Duodenal mucosa (tissue), 2 donors: Measurements from ENCODE around the gene AKR1B15.
A peak's percentile ranks its signal among the peaks of the same experiment; 100 is the strongest.
"Not testable (repeated sequence)": the region's sequence is repeated elsewhere in the genome, so short reads cannot be mapped to it uniquely, and the experiment has no call there.

Experiments
- H3K27ac ChIP-seq: one replicate; pipeline ENCODE4 v1.7.0; 2013; ENCODE audit warnings: low read depth, low read length
- H3K27me3 ChIP-seq, 2 donors: one replicate each; pipeline ENCODE4 v1.7.0; 2013; ENCODE audit warnings: low read length in 2 of 2, control low read depth in 1 of 2; ENCODE audit not compliant: insufficient read depth in 2 of 2, control insufficient read depth in 1 of 2
- H3K36me3 ChIP-seq, 2 donors: one replicate each; pipeline ENCODE4 v1.7.0; 2013; ENCODE audit warnings: low read length in 2 of 2, control low read depth in 1 of 2; ENCODE audit not compliant: insufficient read depth in 2 of 2, control insufficient read depth in 1 of 2
- H3K4me1 ChIP-seq, 2 donors: one replicate each; pipeline ENCODE4 v1.7.0; 2013; ENCODE audit warnings: low read length in 2 of 2, control low read depth in 1 of 2; ENCODE audit not compliant: insufficient read depth in 2 of 2, control insufficient read depth in 1 of 2
- H3K4me3 ChIP-seq, 2 donors: one replicate each; pipeline ENCODE4 v1.7.0; 2013; ENCODE audit warnings: low read length in 2 of 2, low read depth in 1 of 2
- H3K9ac ChIP-seq, 2 donors: one replicate each; pipeline ENCODE4 v1.7.0; 2013; ENCODE audit warnings: low read length in 2 of 2, low read depth in 1 of 2
- H3K9me3 ChIP-seq, 2 donors: one replicate each; pipeline ENCODE4 v1.7.0; 2013; ENCODE audit warnings: low read length in 2 of 2, control low read depth in 1 of 2; ENCODE audit not compliant: control insufficient read depth in 1 of 2

Gene AKR1B15

DNA sequence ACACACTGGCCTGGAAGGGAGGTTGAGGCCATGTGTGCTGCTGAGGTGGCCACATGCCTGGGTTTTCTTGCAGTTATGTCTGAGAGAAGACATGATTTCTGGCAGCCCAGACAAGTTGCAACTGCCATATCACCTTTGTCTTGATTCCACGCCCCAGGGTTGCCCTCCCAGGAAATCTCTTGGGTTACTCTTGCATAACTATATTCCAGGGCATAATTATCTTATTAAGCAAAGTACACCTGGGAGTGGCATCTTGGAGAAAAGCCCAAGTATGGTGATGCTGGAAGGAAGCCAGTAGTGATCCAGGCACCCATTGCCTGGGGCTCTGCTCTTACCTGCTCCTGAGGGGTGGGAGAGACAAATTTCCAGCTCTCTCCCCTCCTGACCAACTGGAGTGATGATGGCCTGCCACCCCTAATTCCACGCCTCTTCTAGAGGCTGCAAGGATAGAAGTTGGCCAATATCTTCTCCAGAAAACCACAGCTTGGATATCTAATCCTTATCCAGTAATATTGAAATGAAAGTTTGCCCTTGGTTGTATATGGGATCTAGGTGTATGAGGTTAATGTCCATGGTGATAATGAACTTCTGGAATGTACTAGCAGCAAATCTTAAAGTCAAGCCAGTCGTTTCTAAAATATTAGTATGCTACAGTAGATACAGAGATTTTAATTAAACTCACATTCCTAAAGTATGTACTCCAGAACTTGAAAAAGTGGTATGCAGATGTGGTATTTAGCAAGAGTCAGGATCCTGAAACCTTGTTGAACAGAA, 16.5 kb upstream of the AKR1B15 start:
- Histone ChIP-seq H3K4me3 (peak overlapping the region; percentile 18 to 84), H3K27ac (peak overlapping the region; percentile 47), H3K4me1 (peaks cover 12 to 14% of the 10 kb centered on the region in 2 donors), H3K9ac (peak overlapping the region; percentile 20 to 48), H3K9me3 (no peaks in the 10 kb centered on the region), H3K27me3 (no peaks in the 10 kb centered on the region), H3K36me3 (peaks cover 0 to 28% of the 10 kb centered on the region in 2 donors)

DNA sequence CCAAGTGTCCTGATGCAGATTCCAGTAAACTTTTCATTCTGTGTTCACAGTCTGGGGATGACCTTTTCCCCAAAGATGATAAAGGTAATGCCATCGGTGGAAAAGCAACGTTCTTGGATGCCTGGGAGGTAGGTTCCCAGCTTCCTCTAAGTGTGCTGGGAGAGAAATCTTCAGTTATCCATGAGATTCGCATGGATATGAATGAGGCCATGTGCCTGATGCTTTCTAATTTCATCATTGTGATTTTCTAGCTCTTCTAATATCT, 16.0 kb upstream of the AKR1B15 start:
- H3K4me1 ChIP-seq = peaks cover 12 to 14% of the 10 kb centered on the region in 2 donors
- H3K9ac ChIP-seq = peak overlapping the region; percentile 20 to 48
- H3K27ac ChIP-seq = no peak overlapping the region
- H3K27me3 ChIP-seq = no peaks in the 10 kb centered on the region
- H3K9me3 ChIP-seq = no peaks in the 10 kb centered on the region
- peaks cover 0 to 28% of the 10 kb centered on the region in 2 donors for H3K36me3 ChIP-seq
- peak overlapping the region; percentile 16 to 50 for H3K4me3 ChIP-seq

DNA sequence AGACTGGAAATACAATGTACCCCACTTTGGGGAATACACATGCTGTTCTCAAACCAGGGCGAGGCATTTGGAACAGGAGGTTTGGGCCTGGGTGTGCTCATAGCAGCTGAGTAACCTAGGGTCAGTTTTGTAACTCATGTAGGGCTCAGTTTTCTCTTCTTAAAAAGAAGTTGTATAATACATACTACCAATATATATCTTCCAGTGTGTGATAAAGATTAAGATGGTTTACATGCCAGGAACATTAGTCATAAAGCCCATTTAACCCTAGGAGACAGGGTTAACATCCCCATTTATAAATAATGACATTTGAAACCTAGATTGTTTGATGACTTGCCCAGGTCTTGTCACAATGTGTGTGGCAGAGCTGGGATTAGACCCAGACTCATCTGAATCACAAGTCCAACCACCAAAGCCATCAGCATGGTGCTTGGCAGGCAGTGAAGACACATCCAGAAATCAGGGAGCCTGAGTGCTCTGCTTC, 15.6 kb upstream of the AKR1B15 start:
- Histone ChIP-seq H3K36me3 (peaks cover 0 to 32% of the 10 kb centered on the region in 2 donors), H3K4me1 (peaks cover 12 to 14% of the 10 kb centered on the region in 2 donors), H3K9ac (peak overlapping the region; percentile 20 to 48), H3K27me3 (no peaks in the 10 kb centered on the region), H3K27ac (no peak overlapping the region), H3K4me3 (peak overlapping the region; percentile 16 to 50), H3K9me3 (no peaks in the 10 kb centered on the region)

DNA sequence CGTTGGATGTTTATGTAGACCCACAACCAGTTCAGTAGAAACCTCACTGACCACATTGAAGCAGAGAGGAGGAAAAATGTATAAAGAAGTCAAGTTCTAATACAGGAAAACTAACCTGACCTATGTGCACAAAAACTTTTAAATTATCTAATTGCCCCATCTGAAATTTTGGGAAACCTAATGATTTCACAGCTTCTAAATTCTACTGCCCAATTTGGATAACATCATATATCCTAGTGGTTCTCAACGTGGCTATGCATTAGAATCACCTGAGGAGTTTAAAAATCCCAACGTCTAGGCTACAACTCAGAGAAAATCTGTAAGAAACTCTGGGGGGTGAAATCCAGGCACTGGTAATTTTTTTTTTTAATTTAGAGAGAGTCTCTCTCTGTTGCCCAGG, 14.3 kb upstream of the AKR1B15 start:
- Histone ChIP-seq H3K4me3 (no peak overlapping the region), H3K27ac (no peak overlapping the region), H3K36me3 (peaks cover 0 to 44% of the 10 kb centered on the region in 2 donors), H3K27me3 (no peaks in the 10 kb centered on the region), H3K9me3 (no peaks in the 10 kb centered on the region), H3K4me1 (peaks cover 12 to 14% of the 10 kb centered on the region in 2 donors), H3K9ac (no peak overlapping the region)

DNA sequence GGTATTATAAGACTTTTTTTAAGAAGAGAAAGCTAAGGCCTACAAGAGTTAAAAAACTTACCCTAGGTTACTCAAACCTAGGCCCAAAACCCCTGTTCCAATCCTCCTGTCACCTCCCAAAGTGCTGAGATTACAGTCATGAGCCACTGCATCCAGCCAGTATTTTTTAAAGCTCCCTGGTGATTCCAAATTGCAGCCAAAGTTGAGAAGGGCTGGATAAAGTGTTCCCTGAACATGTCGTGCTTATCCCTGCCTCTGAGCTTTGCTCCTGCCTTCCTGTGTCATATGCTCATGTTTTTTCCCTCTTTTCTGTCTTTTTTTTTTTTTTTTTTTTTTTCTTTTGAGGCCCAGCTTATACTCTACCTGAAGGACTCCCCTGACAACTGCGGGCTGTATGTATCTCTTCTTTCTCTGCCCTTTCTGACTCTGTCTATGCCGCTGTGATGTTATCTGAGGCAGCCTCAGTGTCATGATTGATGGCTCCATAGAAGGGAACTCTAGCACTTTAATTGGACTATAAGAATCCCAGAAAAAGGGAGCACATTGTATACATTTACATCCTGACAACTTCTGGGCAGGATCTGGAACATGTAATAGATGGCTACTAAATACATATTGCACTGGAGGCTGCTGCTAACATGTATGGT, 13.5 kb upstream of the AKR1B15 start:
- no peaks in the 10 kb centered on the region for H3K9me3 ChIP-seq
- H3K9ac ChIP-seq = no peak overlapping the region
- no peaks in the 10 kb centered on the region for H3K27me3 ChIP-seq
- H3K36me3 ChIP-seq = peaks cover 0 to 50% of the 10 kb centered on the region in 2 donors
- H3K4me1 ChIP-seq = peaks cover 12 to 14% of the 10 kb centered on the region in 2 donors
- no peak overlapping the region for H3K4me3 ChIP-seq
- H3K27ac ChIP-seq = no peak overlapping the region

DNA sequence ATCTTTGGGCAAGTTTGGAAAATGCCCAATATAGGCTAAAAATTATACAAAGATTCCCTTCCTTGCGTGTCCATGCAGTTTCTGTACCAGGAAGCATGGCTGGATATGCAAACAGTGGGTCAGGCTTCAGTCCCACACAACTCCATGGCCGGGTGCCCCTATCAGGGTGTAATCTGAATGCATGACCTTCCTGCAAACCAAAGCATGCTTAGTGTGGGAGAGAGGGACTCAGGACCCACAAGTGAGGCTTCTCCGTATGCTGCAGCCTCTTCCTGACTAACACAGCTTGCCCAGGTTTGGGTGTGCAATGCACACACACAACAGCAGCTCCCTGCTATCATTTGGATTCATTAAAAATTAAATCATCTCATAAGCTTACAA, 13.0 kb upstream of the AKR1B15 start:
- Histone ChIP-seq H3K9ac (no peak overlapping the region), H3K27me3 (no peaks in the 10 kb centered on the region), H3K4me3 (no peak overlapping the region), H3K9me3 (no peaks in the 10 kb centered on the region), H3K4me1 (peaks cover 12 to 14% of the 10 kb centered on the region in 2 donors), H3K36me3 (peaks cover 0 to 51% of the 10 kb centered on the region in 2 donors), H3K27ac (no peak overlapping the region)

DNA sequence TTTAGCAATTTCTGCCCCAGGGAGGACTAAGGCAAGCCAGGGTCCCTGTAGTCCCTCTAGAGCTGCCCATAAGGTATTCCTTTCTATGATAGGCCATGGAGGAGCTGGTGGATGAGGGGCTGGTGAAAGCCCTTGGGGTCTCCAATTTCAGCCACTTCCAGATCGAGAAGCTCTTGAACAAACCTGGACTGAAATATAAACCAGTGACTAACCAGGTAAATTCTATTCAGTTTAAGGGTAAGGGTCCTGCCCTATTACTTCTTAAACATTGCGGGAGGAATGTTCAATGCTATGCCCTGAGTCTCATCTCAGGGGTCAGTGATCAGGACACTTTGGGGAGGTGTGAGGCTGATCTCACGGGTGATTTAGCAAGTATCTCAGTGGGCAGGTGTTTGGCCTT, 12.4 kb upstream of the AKR1B15 start:
- peaks cover 2 to 58% of the 10 kb centered on the region in 2 donors for H3K36me3 ChIP-seq
- not testable (repeated sequence) for H3K27ac ChIP-seq, H3K4me3 ChIP-seq, H3K9ac ChIP-seq, H3K27me3 ChIP-seq, H3K9me3 ChIP-seq
- peaks cover 12 to 14% of the 10 kb centered on the region in 2 donors for H3K4me1 ChIP-seq

DNA sequence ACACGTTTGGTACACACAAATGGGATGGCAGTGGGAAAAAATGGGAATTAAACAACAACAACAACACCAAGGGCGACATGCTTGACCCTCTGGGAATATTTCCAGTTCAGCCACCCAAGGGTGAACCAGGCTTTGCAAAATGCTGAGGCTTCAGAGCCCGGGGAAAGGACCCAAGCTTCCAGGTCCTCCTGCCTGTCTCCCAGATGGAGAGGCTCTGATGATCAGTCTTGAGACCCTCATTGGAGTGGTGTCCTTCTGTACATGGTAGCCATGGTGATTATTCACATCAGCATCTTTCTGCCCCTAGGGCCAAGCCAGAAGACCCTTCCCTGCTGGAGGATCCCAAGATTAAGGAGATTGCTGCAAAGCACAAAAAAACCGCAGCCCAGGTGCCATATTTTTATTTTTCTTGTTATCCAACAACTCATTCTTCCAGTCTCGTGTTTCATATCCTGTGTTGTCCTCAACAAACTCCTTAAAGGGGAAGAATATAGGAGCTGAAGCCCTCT, 11.6 kb upstream of the AKR1B15 start:
- not testable (repeated sequence) for H3K4me3 ChIP-seq
- H3K36me3 ChIP-seq = peaks cover 2 to 62% of the 10 kb centered on the region in 2 donors

DNA sequence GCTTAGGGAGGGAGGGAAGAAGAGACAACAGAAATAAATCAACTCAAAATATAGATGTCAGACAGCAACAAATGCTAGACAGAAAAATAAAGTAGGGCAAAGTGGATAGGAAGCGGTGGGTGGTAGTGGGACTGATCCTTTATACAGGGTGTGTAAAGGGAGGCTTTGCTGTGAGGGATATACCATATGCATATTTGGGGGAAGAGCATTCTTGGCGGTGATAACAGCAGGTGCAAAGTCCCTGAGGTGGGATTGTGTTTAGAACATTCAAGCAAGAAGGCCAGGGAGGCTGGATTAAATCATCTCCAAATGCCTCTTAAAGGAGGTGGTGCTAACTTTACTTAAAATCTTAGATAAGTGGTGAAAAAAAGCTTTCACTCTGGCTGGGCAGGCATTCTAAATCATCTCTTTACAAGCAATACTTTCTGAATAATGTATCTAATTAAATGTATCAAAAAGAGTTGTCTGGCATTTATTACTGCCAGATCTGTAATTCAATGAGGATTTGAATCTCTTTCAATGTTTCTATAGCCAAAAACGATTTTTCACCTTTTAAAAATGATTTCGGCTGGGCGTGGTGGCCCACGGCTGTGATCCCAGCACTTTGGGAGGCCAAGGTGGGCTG, 9.4 kb upstream of the AKR1B15 start:
- Histone ChIP-seq H3K36me3 (peaks cover 2 to 55% of the 10 kb centered on the region in 2 donors), H3K4me3 (no peak overlapping the region), H3K4me1 (no peaks in the 10 kb centered on the region), H3K27me3 (no peaks in the 10 kb centered on the region), H3K27ac (no peak overlapping the region), H3K9ac (no peak overlapping the region), H3K9me3 (no peaks in the 10 kb centered on the region)

More for the DNA sequence above, 11.6 kb upstream of the AKR1B15 start:
- not testable (repeated sequence) for H3K9me3 ChIP-seq, H3K27ac ChIP-seq, H3K9ac ChIP-seq, H3K27me3 ChIP-seq
- peaks cover 10 to 12% of the 10 kb centered on the region in 2 donors for H3K4me1 ChIP-seq
